Stimulated activated CD4-positive, alpha-beta T cell treated with anti-CD3 and anti-CD28 coated beads, Interleukin-4, amount 100 ng/mL, for 4 hours (primary cell): Measurements from ENCODE around the gene TSR3.

ENCODE experiments used
- DNase-seq, 2 experiments: peaks; one replicate each; pipeline ENCODE4 v3.0.0-alpha.2; 2020

The TSR3 gene

GRCh38 chr16:1377406-1378010 is 25.8 kb upstream of the TSR3 start:
- no peak for DNase-seq

GRCh38 chr16:1375741-1376410 is 24.2 kb upstream of the TSR3 start:
- no peak for DNase-seq

- no peak for DNase-seq
Measured at GRCh38 chr16:1375298-1375640, 23.6 kb upstream of the TSR3 start.

GRCh38 chr16:1374418-1375297 is 23.0 kb upstream of the TSR3 start:
- DNase-seq: no peak

- no peak for DNase-seq
Measured at GRCh38 chr16:1372292-1372950, 20.7 kb upstream of the TSR3 start.

- no peak for DNase-seq
Measured at GRCh38 chr16:1371054-1371978, 19.6 kb upstream of the TSR3 start.

GRCh38 chr16:1367486-1368174 is 16.0 kb upstream of the TSR3 start:
- DNase-seq: no peak

- DNase-seq: no peak
Measured at GRCh38 chr16:1366712-1367299, 15.1 kb upstream of the TSR3 start.

GRCh38 chr16:1366060-1366711 is 14.5 kb upstream of the TSR3 start:
- no peak for DNase-seq

- DNase-seq: no peak
Measured at GRCh38 chr16:1364510-1364909, 12.8 kb upstream of the TSR3 start.

- peak; percentile 50 to 74 for DNase-seq
Measured at GRCh38 chr16:1363501-1364041, 11.9 kb upstream of the TSR3 start.

GRCh38 chr16:1362807-1363206 is 11.1 kb upstream of the TSR3 start:
- no peak for DNase-seq

- DNase-seq: no peak
Measured at GRCh38 chr16:1361685-1362360, 10.1 kb upstream of the TSR3 start.

- DNase-seq: no peak
Measured at GRCh38 chr16:1357906-1358566, 6.4 kb upstream of the TSR3 start.

GRCh38 chr16:1356061-1356900 is 4.6 kb upstream of the TSR3 start:
- DNase-seq: no peak

- DNase-seq: no peak
Measured at GRCh38 chr16:1355591-1355990, 3.9 kb upstream of the TSR3 start.

GRCh38 chr16:1354815-1355540 is 3.3 kb upstream of the TSR3 start:
- no peak for DNase-seq

GRCh38 chr16:1351215-1351581 is 480 bp downstream of the TSR3 start:
- DNase-seq: no peak
